GM12878 (cell line): ENCODE measurements around the gene EDN2. TPM values are rescaled to one million over a fixed set of nuclear protein-coding genes. Genes with fewer than 3 reads are reported as not detected.

Experiments used
- ATAC-seq: fragments of 200-7000 bp; cut with Tn5 transposase; 3 replicates; pipeline ENCODE4 v1.9.1; 2020; ENCODE audit warnings: mild to moderate bottlenecking, moderate library complexity
- BruUV-seq: library from RNA; stranded (reverse); fragments of 400-500 nt; replicated peaks from 2 replicates; lab custom pipeline; 2021; lab: Mats Ljungman, UMichigan
- CTCF ChIA-PET: fragments of 300-600 bp; sonication (Branson Sonifier 250); formaldehyde crosslinking; extraction: SDS; loops from one replicate; lab custom pipeline; 2021; ENCODE audit warnings: inconsistent platforms; lab: Yijun Ruan, JAX
- POLR2A ChIA-PET: fragments of 350-600 bp; formaldehyde crosslinking; extraction: SDS; loops from one replicate; lab custom pipeline; 2021; ENCODE audit warnings: inconsistent platforms; lab: Charles Lee
- RAD21 ChIA-PET: fragments of 300-600 bp; sonication (Branson Sonifier 250); formaldehyde crosslinking; loops from one replicate; lab custom pipeline; 2023; ENCODE audit warnings: antibody characterized with exemption; ENCODE audit not compliant: unreplicated experiment; lab: Charles Lee
- SMC1A ChIA-PET: fragments of 300-600 bp; sonication (Branson Sonifier 250); formaldehyde crosslinking; loops from one replicate; lab custom pipeline; 2023; ENCODE audit not compliant: unreplicated experiment, uncharacterized antibody; lab: Charles Lee
- DNase-seq: peaks from one replicate; pipeline ENCODE4 v3.0.0-alpha.2; 2011; ENCODE audit warnings: low read depth, low spot score
- FAIRE-seq: peaks from 3 replicates; lab custom pipeline; 2011; peaks lifted over from hg19 to GRCh38; lab: Jason Lieb, UNC
- H2AFZ ChIP-seq: 2 replicates; pipeline ENCODE4 v1.6.0; 2011; ENCODE audit warnings: low read depth, low read length, control low read depth; ENCODE audit not compliant: control insufficient read depth
- H3K27ac ChIP-seq: 2 replicates; pipeline ENCODE4 v1.5.1; 2011; ENCODE audit warnings: control low read depth; ENCODE audit not compliant: control insufficient read depth, insufficient read depth
- H3K27me3 ChIP-seq, 2 experiments: replicated peaks in 1 of 2; 2 replicates each; pipeline versions ENCODE4 v1.6.0 to v1.6.1; 2011; ENCODE audit warnings: low read length in 1 of 2; ENCODE audit not compliant: control insufficient read depth in 2 of 2, insufficient read depth in 2 of 2
- H3K36me3 ChIP-seq, 2 experiments: 2 replicates each; pipeline ENCODE4 v1.5.1; 2011; ENCODE audit warnings: low read length in 1 of 2; ENCODE audit not compliant: control insufficient read depth in 2 of 2, insufficient read depth in 2 of 2
- H3K4me1 ChIP-seq: 2 replicates; pipeline ENCODE4 v1.6.1; 2011; ENCODE audit warnings: mild to moderate bottlenecking, low read length, moderate library complexity, mixed read lengths; ENCODE audit not compliant: control insufficient read depth, insufficient read depth
- H3K4me2 ChIP-seq: 2 replicates; pipeline ENCODE4 v1.6.0; 2011; ENCODE audit warnings: control low read depth; ENCODE audit not compliant: control insufficient read depth, insufficient read depth
- H3K4me3 ChIP-seq: fragments of 200-600 bp; sonication (generic); 2 replicates; pipeline ENCODE4 v1.5.1; 2016
- H3K79me2 ChIP-seq: 2 replicates; pipeline ENCODE4 v1.6.0; 2011; ENCODE audit warnings: low read length; ENCODE audit not compliant: control insufficient read depth, insufficient read depth
- H3K9ac ChIP-seq: 2 replicates; pipeline ENCODE4 v1.8.0; 2011; ENCODE audit warnings: low read length, control low read depth, mixed read lengths; ENCODE audit not compliant: control insufficient read depth, insufficient read depth
- H3K9me3 ChIP-seq: replicated peaks from 3 replicates; pipeline ENCODE4 v1.5.1; 2011; ENCODE audit warnings: mild to moderate bottlenecking, low read length; ENCODE audit not compliant: control insufficient read depth, insufficient read depth
- H4K20me1 ChIP-seq: 2 replicates; pipeline ENCODE4 v1.6.0; 2011; ENCODE audit not compliant: control insufficient read depth, insufficient read depth
- ATF3 ChIP-seq: IDR thresholded peaks from 2 replicates; pipeline ENCODE4 v1.6.1; 2011; ENCODE audit warnings: low read depth, mild to moderate bottlenecking, low read length, moderate library complexity, borderline replicate concordance; ENCODE audit errors: extremely low read depth
- ATF7 ChIP-seq: fragments of 450-650 bp; IDR thresholded peaks from 2 replicates; pipeline ENCODE4 v1.6.1; 2016; ENCODE audit warnings: low read depth, mild to moderate bottlenecking
- CBX5 ChIP-seq: sonication (generic); IDR thresholded peaks from 2 replicates; pipeline ENCODE4 v1.6.1; 2016; ENCODE audit warnings: low read depth, moderate library complexity, mild to moderate bottlenecking, inconsistent platforms
- NFIC ChIP-seq: IDR thresholded peaks from 2 replicates; pipeline ENCODE4 v1.6.1; 2012; ENCODE audit warnings: low read depth, mild to moderate bottlenecking, inconsistent platforms, low read length, moderate library complexity
- RELA ChIP-seq: fragments of 450-650 bp; IDR thresholded peaks from 2 replicates; pipeline ENCODE4 v1.8.0; 2014; ENCODE audit warnings: borderline replicate concordance; ENCODE audit not compliant: partially characterized antibody
- SREBF1 ChIP-seq: IDR thresholded peaks from 2 replicates; pipeline ENCODE4 v1.6.1; 2012; ENCODE audit warnings: mild to moderate bottlenecking, low read length
- SUPT20H ChIP-seq: IDR thresholded peaks from 2 replicates; pipeline ENCODE4 v1.6.1; 2011; ENCODE audit warnings: low read depth, mild to moderate bottlenecking, low read length, moderate library complexity, borderline replicate concordance; ENCODE audit not compliant: control insufficient read depth
- WGBS: methylation state at CpG from one replicate; pipeline ENCODE4 v1.1.6; 2016; ENCODE audit warnings: low lambda C conversion rate; ENCODE audit not compliant: insufficient replicate concordance, insufficient coverage; ENCODE audit errors: missing lambda C conversion rate; 5-methylcytosine and 5-hydroxymethylcytosine counted together
- in situ Hi-C: fragments of 300-500 bp; cut with MboI; formaldehyde crosslinking; loops from 9 replicates; pipeline ENCODE4 v1.14.3; 2018; ENCODE audit warnings: mixed read lengths
- intact Hi-C: fragments of 100-400 bp; cut with micrococcal nuclease; formaldehyde crosslinking; loops from one replicate; pipeline ENCODE4 v1.14.2; 2022; ENCODE audit not compliant: unreplicated experiment
- polyA plus RNA-seq, 11 experiments: library from polyadenylated mRNA; depleted of rRNA in 4 of 11; unstranded in 6 of 11; stranded (reverse) in 5 of 11; fragments of >200 nt; fragmentation: Nextera tagmentation in 4 of 11; fragmentation: Illumina TruSeq in 1 of 11; extraction: Ambion mirVana in 4 of 11; extraction: Trizol in 1 of 11; gene quantifications; 1 replicate in 1 of 11; 2 replicates in 10 of 11; pipeline versions ENCODE4 v1.2.1 to v1.2.3, GENCODE V29; 2011 to 2016; ENCODE audit warnings: inconsistent platforms in 2 of 11, missing spikeins in 2 of 11, low read depth in 1 of 11
- total RNA-seq, 4 experiments: library from RNA; depleted of rRNA in 3 of 4; stranded (reverse); fragments of >200 nt in 3 of 4; fragmentation: Illumina TruSeq in 1 of 4; extraction: Trizol in 1 of 4; gene quantifications; 2 replicates each; pipeline versions ENCODE4 v1.2.1 to v1.2.3, GENCODE V29; 2013 to 2021

EDN2 gene
- total and polyA plus RNA-seq, 10 of the 15 experiments (the other 5 are each of a cell fraction or from before 2014, with no cell fraction given): 0.11 to 1.5 (median 0.43) TPM; not detected in 1

- BruUV-seq: no TSS peak
- 17% methylated on average over 6 of the region's 6 CpGs for WGBS
- H3K27me3 ChIP-seq: no peaks in the 10 kb centered on the region; a peak in 1 of 4 replicates
- CTCF ChIA-PET: no interaction called here
- H3K9ac ChIP-seq: no peak overlapping the region
- no peaks in the 10 kb centered on the region for H3K9me3 ChIP-seq
- H3K4me1 ChIP-seq: no peaks in the 10 kb centered on the region
- SMC1A ChIA-PET: interaction anchor here (1.4 kb wide), 1 partner anchor 19 kb away, joined by 3 read pairs; no protein-coding TSS in a partner anchor
- no peaks in the 10 kb centered on the region for H3K79me2 ChIP-seq
- ATAC-seq (no peak), FAIRE-seq (no peak), DNase-seq (no peak)
- intact Hi-C loops: no loop called here
- H3K4me3 ChIP-seq: no peak overlapping the region
- no peak overlapping the region for H3K27ac ChIP-seq
- in situ Hi-C loops: no loop called here
- no peaks in the 10 kb centered on the region for H4K20me1 ChIP-seq
- RAD21 ChIA-PET: no interaction called here
- no peak overlapping the region for H2AFZ ChIP-seq
- no peaks in the 10 kb centered on the region for H3K36me3 ChIP-seq
- no peak for TF ChIP-seq SUPT20H
- POLR2A ChIA-PET: no interaction called here
- no peak overlapping the region for H3K4me2 ChIP-seq
Measured at GRCh38 chr1:41471658-41472057, 12.8 kb downstream of the EDN2 start.

- WGBS: 19% methylated on average over 5 of the region's 5 CpGs
- Histone ChIP-seq H4K20me1 (no peaks in the 10 kb centered on the region), H3K4me2 (no peak overlapping the region), H3K9me3 (no peaks in the 10 kb centered on the region), H3K27me3 (no peaks in the 10 kb centered on the region; a peak in 2 of 4 replicates), H3K4me1 (no peaks in the 10 kb centered on the region), H3K4me3 (no peak overlapping the region), H3K27ac (no peak overlapping the region), H3K9ac (no peak overlapping the region), H2AFZ (no peak overlapping the region), H3K36me3 (no peaks in the 10 kb centered on the region), H3K79me2 (no peaks in the 10 kb centered on the region)
- ATAC-seq (no peak), FAIRE-seq (no peak), DNase-seq (no peak)
- POLR2A ChIA-PET: no interaction called here
- no peak for TF ChIP-seq NFIC
- TF ChIP-seq ATF3: no peak
- no peak for TF ChIP-seq RELA
- TF ChIP-seq SREBF1: no peak
- no peak for TF ChIP-seq ATF7
- no peak for TF ChIP-seq CBX5
- intact Hi-C loops: no loop called here
- in situ Hi-C loops: no loop called here
- no TSS peak for BruUV-seq
- RAD21 ChIA-PET: no interaction called here
- SMC1A ChIA-PET: no interaction called here
- CTCF ChIA-PET: no interaction called here
Measured at GRCh38 chr1:41469706-41470105, 14.8 kb downstream of the EDN2 start.
